ENCODE results near the gene MALRD1.

GRCh38 chr10:19111501-19112267 lies 63.1 kb downstream of the MALRD1 start:
- TF ChIP-seq CTCF (IDR thresholded peaks at IDR 0.05) (no peak), POLR2A (IDR thresholded peaks at IDR 0.05) (no peak)
